HG03280 (cell line): ENCODE data around the gene MAST2.
"Not testable (repeated sequence)": the region's sequence is repeated elsewhere in the genome, so short reads cannot be mapped to it uniquely, and the experiment has no call there.

Experiments
- ATAC-seq: cut with Tn5 transposase; IDR thresholded peaks from one replicate; pipeline ENCODE4 v1.9.1; 2021; ENCODE audit warnings: mild to moderate bottlenecking, moderate library complexity; ENCODE audit not compliant: unreplicated experiment

Gene MAST2

DNA sequence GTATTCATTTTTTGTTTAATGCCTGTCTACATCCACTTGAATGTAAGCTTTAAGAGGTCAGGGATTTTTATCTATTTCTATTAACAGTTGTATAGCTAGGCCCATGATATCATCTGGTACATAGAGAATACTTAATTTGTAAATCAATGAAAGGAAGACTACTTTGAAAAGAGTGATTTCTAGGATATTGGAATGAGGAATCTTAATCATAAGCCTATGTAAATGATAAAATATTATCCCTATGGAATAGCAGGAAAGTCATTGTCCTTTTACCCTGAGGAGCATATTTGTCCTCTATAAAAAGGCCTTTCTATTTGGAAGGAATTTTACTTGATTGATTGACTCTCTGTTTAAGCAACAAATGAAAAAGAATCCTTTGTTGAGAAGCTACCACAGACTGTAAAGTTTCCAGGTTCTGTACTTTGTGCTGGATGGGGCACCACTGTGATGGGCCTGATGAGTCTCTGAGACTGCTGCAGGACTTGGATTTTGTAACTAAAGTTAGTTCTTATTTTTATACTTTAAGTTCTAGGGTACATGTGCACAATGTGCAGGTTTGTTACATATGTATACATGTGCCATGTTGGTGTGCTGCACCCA is 53.8 kb downstream of the MAST2 start:
- ATAC-seq = no peak

DNA sequence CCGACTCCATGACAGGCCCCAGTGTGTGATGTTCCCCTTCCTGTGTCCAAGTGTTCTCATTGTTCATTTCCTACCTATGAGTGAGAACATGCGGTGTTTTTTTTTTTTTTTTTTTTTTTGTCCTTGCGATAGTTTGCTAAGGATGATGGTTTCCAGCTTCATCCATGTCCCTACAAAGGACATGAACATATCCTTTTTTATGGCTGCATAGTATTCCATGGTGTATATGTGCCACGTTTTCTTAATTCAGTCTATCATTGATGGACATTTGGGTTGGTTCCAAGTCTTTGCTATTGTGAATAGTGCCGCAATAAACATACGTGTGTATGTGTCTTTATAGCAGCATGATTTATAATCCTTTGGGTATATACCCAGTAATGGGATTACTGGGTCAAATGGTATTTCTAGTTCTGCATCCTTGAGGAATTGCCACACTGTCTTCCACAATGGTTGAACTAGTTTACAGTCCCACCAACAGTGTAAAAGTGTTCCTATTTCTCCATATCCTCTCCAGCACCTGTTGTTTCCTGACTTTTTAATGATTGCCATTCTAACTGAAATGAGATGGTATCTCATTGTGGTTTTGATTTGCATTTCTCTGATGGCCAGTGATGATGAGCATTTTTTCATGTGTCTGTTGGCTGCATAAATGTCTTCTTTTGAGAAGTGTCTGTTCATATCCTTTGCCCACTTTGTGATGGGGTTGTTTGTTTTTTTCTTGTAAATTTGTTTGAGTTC is 54.5 kb downstream of the MAST2 start:
- not testable (repeated sequence) for ATAC-seq

DNA sequence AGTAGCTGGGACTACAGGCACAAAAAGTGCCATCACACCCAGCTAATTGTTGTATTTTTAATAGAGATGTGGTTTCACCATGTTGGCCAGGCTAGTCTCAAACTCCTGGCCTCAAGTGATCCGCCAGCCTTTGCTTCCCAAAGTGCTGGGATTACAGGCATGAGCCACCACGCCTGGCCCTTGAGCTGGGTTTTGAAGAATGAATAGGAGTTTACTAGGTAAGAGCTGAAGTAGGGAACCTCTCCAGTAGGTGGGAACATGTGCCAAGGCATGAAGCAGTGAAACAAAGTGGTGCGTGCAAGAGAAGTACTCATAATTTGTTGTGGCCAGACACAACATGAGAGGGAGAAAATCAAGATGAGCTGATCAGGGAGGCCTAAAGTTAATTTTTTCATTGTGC is 55.8 kb downstream of the MAST2 start:
- no peak for ATAC-seq

DNA sequence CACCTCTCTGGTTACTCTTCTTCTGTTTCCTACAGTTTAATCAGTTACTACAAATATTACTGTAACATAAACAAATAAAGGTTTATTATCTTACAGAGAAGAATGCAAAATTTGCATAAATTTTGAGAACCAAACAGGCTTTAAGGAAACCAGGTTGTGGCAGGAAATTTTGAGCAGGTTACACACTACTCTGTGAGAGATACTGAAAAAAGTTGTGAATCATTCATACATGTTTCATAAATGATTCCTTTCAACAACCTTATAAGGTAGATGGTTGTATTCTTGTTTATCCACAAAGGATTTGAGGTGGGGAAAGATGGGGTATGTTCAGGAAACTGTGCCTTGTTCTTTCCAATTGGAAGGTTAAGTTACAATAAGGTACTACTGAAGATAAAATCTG is 58.6 kb downstream of the MAST2 start:
- ATAC-seq = no peak

DNA sequence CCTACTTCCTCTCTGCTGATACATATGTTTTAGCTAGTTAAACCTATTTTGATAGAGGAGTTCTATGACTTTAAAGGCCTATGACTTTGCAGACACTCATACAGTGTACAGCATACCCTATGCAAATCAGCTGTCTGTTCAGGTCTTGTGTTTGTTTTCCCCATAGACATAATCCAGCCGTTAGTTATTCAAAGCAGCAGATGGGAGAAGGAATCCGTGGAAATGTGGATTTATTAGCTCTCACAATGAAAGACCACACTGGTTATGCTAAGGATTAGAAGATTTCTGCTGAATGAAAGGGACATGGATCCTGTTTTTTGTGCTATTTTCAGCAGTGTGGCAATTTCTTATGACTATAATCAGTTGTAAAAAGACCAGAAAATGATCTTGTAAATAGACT is 59.8 kb downstream of the MAST2 start:
- ATAC-seq = no peak

DNA sequence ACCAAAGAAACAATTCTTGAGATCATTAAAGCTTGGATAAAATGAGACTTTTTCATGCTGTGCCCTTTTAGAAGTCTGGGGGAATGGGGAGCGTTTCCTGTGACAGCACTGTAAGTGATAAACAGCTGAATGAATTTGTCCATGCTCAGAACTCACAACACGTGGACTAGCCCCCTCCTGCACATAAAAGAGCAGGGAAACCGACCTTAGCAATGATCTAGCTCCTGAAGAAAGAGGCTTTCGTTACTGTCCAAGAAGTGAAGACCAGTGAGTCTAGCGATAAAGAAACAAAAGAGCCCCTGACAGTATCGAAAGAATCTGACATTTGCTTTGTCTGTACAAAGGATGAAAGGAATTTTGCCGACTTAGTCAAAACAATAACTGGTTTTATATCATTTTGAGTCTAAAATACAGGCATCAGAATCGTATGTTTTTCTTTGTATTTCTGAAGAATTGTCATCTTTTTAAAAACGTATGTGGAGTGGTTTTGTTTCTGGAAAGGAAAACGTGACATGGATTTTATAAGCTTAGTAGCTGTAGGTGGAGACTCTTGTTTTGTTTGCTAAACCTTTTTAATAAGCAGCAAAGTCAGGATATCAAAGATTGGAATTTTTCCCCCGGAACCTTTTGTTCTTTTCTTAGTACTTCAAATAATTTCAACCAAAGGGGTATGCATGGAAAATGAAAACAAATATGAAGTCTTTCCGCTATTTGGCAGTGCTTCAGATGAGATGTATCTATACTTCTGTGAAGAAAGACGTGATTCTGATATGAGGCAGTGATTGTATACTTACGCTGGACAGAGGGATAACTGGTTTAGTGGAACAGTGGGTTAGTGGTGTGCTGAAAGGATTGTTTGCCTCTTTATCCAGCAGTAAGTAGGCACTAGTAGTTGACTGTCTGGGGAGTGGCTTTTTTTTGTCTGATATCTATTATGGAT is 61.0 kb downstream of the MAST2 start:
- ATAC-seq = no peak

DNA sequence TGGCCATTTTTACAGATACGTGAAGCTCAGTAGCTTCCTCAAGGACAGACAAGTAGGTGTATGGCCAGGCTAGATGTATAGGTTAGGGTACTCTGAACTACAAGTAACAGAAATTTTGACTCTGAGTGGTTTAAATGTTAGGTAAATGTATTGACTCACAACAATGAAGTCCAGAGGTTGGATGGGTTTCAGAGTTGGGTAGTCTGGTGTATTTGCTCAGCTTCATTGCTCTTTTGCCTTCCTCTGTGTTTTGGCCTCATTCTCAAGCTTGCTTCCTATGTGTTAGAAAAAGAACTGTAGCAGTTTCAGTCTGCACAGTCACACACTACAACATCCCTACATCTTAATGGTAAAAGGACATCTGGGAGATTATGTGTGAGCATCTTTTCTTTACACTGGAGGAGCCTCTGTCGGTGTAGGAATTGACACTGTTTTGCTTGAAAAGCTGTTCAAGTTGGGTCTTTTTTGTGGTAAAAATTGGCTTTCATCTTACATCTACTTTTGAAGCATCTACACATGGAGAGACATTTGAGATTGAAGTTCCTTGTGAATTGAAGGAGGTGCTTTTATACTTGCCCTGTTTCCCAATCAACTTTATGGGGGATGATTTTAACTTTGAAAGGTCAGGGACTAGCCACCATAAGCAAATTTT is 64.4 kb downstream of the MAST2 start:
- no peak for ATAC-seq

DNA sequence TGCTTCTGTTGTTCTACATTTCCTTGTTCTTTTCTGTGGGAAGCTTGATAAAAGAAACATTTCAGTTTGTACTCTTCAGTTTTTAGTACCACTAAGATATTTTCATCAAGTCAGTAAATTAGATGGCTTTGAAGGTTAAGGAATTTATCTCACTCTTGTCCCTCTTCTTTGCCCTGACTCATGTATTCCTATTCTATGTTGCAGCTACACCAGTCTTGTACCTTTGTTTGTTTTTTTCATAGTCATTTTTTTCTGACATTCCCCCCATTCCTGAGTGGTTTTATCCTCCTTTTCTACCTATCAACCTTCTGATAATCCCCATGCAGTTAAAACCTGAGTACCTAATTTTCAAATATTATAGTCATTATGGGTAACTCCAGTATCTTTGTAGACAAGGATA is 65.4 kb downstream of the MAST2 start:
- ATAC-seq = no peak

DNA sequence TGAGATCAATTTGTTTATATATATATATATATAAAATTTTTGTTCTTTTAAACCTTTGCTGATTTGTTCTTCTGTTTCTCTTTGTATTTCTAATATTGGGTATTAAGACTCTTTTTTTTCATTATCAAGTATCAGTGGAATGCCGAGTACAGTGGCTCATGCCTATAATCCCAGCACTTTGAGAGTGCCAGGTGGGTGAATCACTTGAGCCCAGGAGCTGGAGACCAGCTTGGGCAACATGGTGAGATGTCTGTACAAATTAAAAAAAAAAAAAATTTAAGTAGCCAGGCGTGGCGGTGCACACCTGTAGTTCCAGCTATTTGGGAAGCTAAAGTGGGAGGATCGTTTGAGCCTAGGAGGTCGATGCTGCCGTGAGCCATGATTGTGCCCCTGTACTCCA is 67.1 kb downstream of the MAST2 start:
- no peak for ATAC-seq

DNA sequence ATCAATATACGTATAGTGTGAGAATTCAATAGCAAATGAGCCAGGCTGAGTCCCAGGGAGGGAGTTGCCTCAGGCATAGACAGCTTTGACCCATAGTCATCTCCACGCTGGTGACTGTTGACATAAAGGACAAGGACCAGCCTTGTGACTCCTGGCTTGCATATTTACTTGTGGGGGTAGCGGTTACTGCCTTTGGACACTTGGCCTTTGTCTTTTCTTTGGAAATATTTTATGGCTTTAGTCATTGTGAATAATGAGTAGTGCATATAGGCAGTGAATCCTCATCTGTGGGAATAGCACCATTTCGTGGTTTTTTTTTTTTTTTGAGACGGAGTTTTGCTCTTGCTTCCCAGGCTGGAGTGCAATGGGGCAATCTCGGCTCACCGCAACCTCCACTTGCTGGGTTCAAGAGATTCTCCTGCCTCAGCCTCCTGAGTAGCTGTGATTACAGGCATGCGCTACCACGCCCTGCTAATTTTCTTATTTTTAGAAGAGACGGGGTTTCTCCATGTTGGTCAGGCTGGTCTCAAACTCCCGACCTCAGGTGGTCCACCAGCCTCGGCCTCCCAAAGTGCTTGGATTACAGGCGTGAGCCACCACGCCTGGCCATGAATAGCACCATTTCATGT is 68.9 kb downstream of the MAST2 start:
- not testable (repeated sequence) for ATAC-seq

DNA sequence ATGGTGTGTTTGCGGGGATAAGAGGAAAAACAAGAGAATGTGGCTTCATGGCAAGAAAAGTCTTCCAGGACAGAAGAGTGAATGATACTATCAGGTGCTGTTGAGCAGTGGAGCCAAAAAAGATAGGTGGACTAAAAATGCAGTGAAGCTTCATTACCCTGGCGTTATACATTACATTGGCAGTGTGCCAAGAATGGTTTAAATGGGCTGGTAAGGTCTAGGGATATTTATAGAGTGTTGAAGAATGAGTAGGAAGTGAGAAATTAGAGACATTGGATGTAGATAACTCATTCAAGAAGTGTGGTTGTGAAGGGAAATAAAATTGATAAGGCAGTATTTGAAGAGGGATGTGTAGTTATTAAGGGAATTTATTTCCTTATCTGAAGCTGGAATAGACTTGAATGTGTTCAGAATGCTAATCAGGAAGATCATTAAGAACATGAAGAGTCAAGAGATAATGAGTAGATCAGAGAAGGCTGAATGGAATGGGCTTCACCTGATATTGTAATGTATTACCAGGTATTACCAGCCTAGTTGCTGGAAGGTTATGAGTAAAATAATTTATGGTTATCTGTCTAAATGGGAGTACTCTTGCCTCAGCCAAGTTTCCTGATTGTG is 72.7 kb downstream of the MAST2 start:
- no peak for ATAC-seq

DNA sequence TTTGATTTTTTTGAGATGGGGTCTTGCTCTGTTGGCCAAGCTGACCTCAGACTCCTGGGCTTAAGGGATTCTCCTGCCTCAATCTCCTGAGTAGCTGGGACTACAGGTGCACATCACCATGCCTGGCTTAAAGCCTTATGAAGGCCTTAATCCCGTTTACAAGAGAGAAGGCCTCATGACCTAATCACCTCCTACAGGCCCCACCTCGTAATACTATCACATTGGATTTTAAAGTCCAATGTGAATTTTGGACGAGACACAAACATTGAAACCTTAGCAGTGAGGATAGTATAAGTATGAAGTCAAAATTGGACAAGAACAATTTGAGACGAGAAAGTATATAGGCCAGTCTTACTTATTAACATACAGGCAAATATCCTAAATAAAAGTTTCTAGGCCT is 73.9 kb downstream of the MAST2 start:
- ATAC-seq = no peak

DNA sequence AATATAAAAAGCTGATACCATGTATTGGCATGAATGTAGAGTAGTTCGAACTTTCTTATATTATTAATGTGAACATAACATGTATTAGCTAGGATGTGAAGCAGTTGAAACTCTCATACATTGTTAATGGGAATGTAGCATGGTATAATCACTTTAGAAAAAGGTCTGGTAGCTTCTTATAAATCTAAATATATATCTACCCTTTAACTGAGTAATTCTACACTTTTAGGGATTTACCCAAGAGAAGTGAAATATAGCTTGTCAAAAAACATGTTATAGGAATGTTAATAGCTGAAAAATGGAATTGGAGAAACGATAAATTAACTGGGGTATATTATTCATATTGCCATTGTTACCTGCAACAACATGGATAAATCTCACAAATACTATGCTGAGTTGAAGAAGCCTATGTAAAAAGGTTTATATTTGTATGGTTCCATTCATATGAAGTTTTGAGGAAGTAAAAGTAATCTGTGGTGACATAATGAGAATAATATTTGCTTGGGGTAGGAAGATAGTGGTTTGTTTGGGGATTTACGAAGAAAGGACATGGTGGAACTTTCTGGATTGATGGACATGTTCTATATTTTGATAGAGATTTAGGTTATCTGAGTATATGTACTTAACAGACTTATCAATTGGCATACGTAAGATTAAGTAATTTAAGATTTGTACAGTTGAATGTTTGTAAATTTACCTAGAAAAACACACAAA is 76.6 kb downstream of the MAST2 start:
- no peak for ATAC-seq

DNA sequence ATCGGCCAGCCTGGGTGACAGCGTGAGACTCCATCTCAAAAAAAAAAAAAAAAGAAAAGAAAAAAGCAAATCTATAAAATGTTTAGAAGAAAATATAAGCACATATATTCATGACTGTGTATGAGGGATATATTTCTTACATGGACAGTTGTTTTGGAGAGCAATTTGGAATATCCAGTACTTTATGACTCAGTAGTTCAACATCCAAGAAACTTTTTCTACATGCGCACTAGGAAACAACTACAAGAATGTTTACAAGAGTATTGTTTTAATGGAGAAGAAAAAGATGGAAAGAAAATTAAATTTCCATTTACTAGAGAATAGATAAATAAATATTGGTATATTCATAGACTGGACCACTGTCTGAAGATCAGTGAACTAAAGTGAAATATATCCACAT is 77.5 kb downstream of the MAST2 start:
- no peak for ATAC-seq

DNA sequence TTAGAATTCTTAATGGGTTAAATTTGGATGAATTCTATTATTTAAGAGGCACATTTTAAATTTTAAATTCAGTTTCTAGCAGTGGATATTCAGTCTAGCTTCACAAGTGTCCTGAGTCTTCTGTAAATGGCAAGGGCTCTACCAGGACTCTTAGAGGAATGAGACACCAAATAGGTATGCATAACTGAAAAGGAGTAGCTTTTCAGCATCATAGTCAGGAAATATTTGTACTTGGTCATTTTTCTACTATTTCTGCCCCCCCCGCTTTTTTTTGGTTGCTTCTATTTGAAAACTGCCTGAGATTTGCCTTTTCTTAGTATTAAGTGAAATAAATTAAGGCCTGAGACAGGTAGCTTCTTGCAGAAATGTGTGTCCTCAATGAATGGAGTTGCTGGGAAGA is 80.2 kb downstream of the MAST2 start:
- ATAC-seq = no peak

DNA sequence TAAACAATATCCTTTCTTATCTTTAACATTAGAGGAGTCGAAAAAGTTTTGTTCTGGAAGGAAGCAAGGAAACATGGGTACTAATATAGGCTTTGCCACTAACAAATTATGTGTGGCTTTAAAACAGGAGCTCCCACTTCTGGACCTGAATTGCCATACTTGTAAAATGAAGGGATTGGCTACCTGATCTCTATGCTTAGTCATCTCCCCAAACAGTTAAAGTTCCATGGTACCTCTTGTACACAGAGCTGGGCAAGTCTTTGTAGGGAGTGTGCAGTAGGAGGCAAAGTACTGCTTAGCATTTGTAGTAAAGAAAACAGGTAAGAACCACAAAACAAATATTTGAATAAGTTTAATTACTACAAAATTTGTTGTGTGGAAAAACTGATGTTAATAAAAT is 81.3 kb downstream of the MAST2 start:
- ATAC-seq = no peak

DNA sequence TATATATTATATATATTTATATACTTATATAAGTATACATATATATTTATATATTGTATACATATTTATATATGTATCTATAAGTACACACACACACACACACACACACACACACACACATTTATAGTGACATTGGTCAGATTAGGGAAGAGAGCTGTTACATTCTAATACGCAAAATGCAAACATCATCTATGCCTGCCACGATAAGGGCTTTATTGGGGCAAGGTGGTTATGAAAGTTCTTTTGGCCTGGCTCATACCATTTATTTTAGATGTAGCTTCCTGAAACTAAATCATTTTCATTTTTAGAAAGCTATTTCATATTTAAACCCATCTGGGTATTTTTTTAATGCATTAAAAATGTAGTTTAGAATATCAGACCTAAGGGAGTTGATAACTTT is 82.8 kb downstream of the MAST2 start:
- no peak for ATAC-seq

DNA sequence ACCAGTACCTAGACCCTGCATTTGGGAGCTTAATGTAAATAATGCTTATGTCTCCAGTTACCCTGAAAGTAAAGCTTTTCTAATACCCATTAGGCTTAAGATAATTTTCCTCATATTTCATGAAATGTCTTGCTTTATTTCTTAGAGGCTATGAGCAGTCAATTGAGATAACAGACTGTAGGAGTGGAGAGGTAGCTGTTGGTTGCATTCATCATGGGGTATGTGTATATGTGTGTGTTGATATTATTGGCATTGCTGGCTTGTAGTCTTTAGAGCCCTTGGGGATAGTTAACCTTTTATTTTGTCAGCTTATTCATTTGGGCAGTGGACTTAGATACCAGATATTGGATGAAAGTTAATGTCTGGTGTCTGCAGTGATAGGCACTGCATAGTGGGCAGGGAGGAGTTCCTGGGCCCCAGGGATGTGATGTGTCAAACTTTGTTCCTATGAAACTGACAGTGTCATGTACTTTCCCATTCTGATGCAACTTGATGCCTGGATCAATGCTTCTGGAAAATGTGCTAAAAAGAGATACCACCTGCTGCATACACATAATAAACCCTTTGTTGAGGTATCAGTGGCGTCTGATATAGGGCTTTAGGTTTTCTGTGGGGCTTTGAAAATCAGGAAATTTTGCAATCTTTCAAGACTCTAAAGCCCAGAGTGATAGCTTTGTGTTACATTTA is 83.9 kb downstream of the MAST2 start:
- no peak for ATAC-seq

DNA sequence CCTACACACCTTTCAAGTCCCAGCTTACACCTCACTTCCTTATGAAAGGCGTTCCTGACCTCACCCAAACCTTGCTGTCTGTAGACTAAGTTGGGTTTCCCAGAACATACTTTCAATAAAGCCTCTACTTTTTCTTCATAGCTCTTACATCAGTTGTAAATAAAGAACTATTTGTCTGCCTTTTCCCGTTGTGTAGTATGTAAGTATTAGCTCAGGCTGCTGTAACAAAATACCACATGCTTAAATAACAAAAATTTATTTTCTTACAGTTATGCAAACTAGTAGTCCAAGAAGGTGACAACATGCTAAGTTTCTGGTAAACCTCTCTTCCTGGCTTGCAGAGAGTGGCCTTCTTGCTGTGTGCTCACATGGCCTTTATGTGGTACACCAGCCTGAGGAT is 86.7 kb downstream of the MAST2 start:
- ATAC-seq = no peak
